T-helper 2 cell (primary cell): Measurements from ENCODE around the gene IL27RA.

Source experiments
- DNase-seq, 5 experiments: peaks; one replicate each; pipeline versions ENCODE4 v3.0.0 to v3.0.0-alpha.2; 2012 to 2022

IL27RA gene

DNA sequence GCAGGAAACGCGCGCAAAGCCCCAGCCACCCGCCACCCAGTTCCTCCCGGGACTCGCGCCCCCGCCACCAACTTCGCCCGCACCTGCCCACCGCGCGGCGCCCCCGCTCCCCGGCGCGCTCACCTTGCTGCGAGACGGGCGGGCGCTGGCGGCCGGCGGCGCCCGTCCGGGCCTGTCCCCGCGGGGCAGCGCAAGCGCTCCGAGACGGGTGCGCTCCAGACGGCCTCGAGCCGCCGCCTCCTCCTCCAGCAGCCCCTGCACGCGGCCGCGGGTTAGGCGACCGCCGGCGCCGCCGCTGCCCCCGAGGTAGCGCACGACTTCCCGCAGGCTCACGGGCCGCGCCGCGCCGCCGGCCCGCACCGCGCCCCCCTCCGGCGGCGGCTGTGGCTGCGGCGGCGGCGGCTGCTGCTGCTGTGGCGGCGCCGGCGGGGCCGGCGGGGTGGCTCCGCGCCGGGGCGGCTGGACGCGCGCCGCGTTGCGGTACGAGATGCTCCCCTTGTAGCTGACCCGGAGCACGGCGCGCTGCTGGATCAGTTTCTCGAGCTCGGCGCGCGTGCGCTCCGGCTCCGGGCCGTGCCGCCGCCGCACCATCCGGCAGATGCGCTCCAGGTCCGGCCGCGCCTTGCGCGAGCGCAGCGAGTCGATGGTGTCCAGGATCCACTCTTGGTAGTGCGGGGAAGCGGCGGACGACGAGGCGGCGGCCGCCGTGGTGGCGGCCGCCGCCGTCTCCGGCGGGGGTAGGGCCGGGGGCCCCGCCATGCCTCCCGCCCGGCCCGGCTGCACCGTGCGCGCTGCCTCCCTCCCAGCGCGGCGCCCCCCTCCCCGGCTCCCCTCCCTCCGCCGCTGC lies 58.3 kb downstream of the IL27RA start:
- DNase-seq = peak; percentile 16 to 72 (median 34)

- DNase-seq = peak; percentile 63 to 92 (median 73)
Observed at GRCh38 chr19:14090509-14091080, 59.0 kb downstream of the IL27RA start, which contains the start of gene SAMD1. Gene SAMD1 (minus strand): TSS chr19:14090751.

DNA sequence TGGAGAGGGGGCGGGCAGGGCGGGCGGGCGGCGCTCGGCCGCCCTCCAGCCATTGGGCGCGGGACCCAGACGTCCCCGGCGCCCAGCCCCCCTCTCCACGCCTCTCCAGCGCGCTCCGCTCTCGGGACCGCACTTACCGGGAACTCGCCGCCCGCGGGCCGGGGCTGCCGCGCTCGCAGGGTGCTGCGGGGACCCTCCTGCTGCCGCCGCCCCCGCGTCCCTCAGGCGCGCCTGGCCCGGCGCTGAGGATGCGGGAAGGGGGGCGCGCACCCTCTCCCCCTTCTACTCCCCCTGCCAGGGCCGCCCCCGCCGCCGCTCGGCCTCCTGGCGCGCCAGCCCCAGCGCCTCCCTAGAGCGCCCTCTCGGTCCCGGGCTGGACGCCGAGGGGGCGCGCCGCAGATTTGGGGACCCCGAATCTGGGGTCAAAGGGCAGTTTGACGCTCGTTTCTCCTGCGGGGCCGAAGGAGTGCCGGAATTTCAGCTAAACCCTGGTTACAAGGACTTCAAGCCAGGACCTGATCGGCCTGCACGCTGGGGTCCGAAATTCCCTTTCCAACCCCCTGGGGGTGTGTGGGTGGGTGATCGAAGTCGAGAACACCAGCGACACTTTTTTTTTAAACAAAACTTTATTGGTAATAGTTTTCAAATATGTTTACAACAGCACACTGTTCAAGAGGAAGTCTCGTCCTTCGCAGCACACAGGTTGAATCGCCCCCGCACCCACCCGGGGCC lies 59.7 kb downstream of the IL27RA start:
- DNase-seq = peak in 4 of 5 experiments; percentile 47 to 81 (median 57)

DNA sequence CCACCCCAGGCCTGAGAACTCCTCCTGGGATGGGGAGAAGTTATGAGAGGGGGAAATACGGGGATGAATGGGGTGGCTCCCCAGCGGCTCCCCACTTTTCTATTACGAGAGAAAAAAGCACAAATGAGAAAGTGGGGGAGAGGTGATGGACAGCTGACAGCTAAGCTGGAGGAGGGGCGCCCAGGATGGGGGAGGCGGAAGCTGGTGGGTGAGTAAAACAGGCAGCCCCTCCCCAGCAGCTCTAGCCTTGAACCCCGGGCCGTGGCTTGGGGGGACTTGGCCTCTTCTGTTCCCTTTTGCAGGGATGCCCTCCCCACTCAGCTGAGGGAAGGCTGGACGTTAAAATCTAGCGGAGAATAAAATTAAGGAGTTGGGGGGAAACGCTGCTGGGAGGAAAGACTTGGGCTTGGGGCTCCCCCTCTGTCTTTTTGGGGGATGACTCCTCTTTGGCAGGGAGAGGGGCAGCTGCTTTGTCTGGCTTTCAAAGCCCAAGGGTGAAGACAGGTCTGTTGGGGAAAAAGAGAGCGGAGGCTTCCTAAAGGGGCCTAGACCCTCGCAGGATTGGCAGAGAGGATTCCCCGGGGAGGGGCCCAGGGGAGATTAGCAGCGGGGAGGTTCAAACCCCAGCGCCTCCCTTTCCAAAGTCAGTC lies 60.4 kb downstream of the IL27RA start:
- DNase-seq = peak in 1 of 5 experiments; percentile 72

GRCh38 chr19:14093117-14093823 lies 61.7 kb downstream of the IL27RA start:
- DNase-seq = no peak

DNA sequence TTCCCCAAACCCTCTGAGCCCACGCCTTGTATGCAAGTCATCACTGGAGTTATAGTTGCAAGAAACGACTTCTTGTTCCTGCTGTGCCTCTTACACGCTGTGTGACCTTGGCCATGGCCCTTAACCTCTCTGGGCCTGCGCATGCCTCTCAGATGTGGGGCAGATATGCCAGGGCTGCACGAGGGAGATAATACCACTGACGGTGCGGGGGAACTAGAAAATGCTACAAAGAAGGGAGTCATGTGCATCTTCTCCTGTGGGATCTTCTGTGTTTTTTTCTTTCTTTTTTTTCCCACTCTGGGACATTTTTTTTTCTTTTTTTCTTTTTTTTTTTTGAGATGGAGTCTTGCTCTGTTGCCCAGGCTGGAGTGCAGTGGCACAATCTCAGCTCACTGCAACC lies 63.3 kb downstream of the IL27RA start:
- no peak for DNase-seq

DNA sequence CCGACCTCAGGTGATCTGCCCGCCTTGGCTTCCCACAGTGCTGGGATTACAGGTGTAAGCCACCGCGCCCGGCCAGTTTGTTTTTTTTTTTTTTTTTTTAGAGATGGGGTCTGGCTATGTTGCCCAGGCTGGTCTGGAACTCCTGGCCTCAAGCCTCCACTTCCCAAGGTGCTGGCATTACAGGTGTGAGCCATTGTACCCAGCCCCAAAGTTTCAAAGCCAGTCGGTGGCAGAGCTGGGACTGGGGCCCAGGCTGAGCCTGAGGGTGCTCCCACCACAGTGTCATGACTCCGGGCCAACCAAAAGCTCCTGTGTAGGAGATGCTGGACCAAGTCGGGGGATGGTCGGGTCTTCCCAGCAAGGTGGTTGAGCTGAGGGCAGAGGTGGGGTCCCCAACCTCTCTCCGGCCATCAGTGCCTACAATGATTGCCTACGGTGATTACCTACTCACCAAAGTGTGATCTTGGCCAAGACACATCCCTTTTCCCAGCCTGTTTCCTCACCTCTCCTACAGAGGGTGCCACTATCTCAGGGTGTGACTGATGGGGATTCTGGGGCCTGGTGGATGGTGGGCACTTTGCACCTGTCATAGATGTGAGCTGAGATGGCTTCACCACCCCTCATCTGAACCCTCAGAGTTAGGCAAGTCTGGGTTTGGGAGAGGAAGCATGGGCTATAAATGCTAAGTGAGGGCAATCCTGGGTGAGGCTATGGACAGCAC lies 64.9 kb downstream of the IL27RA start:
- DNase-seq = no peak

GRCh38 chr19:14097532-14098151 lies 66.1 kb downstream of the IL27RA start:
- no peak for DNase-seq

DNA sequence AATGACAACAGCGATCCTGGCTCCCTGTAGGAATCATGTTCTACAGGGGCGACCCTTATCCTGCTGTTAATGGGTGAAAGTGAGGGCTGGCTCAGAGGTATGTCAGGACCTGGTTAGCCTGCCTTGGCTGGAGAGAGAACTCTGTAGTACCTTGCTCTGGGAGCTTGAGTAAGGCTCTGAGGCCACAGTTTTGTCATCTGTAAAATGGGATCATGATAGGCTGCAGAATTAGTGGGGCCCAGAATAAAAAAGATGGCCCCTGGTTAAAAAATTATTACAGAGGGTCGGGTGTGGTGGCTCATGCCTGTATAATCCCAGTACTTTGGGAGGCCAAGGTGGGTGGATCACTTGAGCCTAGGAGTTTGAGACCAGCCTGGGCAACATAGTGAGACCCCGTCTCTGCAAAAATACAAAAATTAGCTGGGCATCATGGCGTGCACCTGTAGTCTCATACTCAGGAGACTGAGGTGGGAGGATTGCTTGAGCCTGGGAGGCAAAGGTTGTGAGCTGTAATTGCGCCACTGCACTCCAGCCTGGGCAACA lies 69.5 kb downstream of the IL27RA start:
- no peak for DNase-seq

DNA sequence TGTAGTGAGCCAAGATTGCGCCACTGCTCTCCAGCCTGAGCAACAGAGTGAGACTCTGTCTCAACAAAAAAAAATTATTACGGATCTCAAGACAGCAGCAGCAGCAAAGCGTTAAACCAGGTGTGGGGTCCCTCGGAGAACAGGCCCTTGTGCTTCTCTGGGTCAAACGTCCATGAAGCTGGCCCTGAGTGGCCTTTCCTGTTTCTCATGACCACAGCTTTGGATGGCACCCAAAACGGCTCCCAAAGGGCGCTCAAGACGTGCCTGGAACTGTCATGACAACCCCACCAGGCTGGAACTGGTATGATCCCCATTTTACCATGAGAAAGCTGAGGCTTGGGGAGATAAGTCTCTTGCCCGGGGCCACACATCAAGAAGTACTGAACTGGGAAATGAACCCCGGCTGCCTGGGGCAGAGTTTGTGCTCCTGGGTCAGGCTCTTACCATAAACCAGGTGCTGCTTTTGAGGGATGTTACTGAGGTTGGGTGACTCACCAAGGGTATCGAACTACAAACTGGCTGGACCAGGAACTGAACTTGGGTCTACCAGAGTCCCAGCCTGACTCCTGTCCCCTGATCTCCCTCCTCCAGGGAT lies 70.6 kb downstream of the IL27RA start:
- DNase-seq = no peak

GRCh38 chr19:14102756-14103155 lies 71.2 kb downstream of the IL27RA start:
- DNase-seq = no peak
